HCT116 (cell line): ENCODE results near the gene PRPH2.

Experiments used
- CEBPB ChIP-seq: IDR thresholded peaks from 2 replicates; pipeline ENCODE4 v1.6.1; 2012; ENCODE audit warnings: low read depth
- EZH2 ChIP-seq: fragments of 200-600 bp; sonication (generic); IDR thresholded peaks from 2 replicates; pipeline ENCODE4 v1.6.1; 2017; ENCODE audit warnings: antibody characterized with exemption, mixed run types
- EZH2phosphoT487 ChIP-seq: fragments of 200-600 bp; IDR thresholded peaks from 2 replicates; pipeline ENCODE4 v1.6.1; 2018; ENCODE audit warnings: antibody characterized with exemption, borderline replicate concordance
- POLR2A ChIP-seq: IDR thresholded peaks from 2 replicates; pipeline ENCODE4 v1.7.0; 2011; ENCODE audit warnings: borderline replicate concordance; ENCODE audit not compliant: insufficient read depth, insufficient read length; ENCODE audit errors: extremely low read depth
- POLR2AphosphoS5 ChIP-seq: IDR thresholded peaks from 2 replicates; pipeline ENCODE4 v1.6.1; 2011; ENCODE audit warnings: mild to moderate bottlenecking, low read depth, low read length, moderate library complexity
- YY1 ChIP-seq: IDR thresholded peaks from 2 replicates; pipeline ENCODE4 v1.6.1; 2011; ENCODE audit warnings: low read length, low read depth, moderate library complexity, mild to moderate bottlenecking; ENCODE audit not compliant: insufficient replicate concordance; ENCODE audit errors: extremely low read depth
- ZNF274 ChIP-seq: fragments of 200-500 bp; sonication (Bioruptor generic); IDR thresholded peaks from 2 replicates; pipeline ENCODE4 v1.6.1; 2014; ENCODE audit warnings: mild to moderate bottlenecking, low read depth, low read length, inconsistent platforms
- TF ChIP-seq, protein P1 (sequence below): IDR thresholded peaks from 2 replicates; pipeline ENCODE4 v1.6.1; 2012
- TF ChIP-seq, protein P2 (sequence below): IDR thresholded peaks from 2 replicates; pipeline ENCODE4 v1.6.1; 2011; ENCODE audit warnings: mild to moderate bottlenecking, low read length, moderate library complexity; ENCODE audit not compliant: insufficient replicate concordance; ENCODE audit errors: extremely low read depth
- TF ChIP-seq, protein P3 (sequence below), 3 experiments: fragments of 200-600 bp in 1 of 3; sonication (generic) in 1 of 3; IDR thresholded peaks in 2 of 3; conservative IDR thresholded peaks in 1 of 3; 2 replicates each; pipeline ENCODE4 v1.5.1; 2012 to 2017; ENCODE audit warnings: low read depth in 2 of 3, low read length in 2 of 3, antibody characterized with exemption in 1 of 3, borderline replicate concordance in 1 of 3, control low read depth in 1 of 3, mild to moderate bottlenecking in 1 of 3, mixed read lengths in 1 of 3, mixed run types in 1 of 3, moderate library complexity in 1 of 3; ENCODE audit not compliant: insufficient read depth in 1 of 3
- TF ChIP-seq, protein P4 (sequence below): IDR thresholded peaks from 2 replicates; pipeline ENCODE4 v1.6.1; 2012

DNA sequence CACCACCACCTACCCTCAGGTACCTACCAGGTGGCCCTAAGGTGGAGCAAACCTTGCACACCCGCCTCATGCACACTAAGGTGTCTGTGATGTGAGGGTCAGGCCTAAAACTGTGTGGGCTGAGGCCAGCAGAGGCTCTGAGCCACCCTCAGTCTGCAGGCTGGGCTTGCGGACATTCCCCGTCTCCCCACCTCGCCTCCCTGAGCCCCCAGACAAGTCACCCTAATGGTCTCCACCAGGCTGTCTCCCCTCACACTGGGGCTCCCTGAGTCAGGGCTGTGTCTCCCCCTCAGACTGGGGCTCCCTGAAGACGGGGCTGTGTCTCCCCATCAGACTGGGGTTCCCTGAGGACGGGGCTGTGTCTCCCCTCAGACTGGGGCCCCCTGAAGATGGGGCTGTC lies 12.5 kb downstream of the PRPH2 start:
- no peak for TF ChIP-seq CEBPB
- TF ChIP-seq, protein P1, sequence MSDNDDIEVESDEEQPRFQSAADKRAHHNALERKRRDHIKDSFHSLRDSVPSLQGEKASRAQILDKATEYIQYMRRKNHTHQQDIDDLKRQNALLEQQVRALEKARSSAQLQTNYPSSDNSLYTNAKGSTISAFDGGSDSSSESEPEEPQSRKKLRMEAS, result no peak
- TF ChIP-seq, protein P2, sequence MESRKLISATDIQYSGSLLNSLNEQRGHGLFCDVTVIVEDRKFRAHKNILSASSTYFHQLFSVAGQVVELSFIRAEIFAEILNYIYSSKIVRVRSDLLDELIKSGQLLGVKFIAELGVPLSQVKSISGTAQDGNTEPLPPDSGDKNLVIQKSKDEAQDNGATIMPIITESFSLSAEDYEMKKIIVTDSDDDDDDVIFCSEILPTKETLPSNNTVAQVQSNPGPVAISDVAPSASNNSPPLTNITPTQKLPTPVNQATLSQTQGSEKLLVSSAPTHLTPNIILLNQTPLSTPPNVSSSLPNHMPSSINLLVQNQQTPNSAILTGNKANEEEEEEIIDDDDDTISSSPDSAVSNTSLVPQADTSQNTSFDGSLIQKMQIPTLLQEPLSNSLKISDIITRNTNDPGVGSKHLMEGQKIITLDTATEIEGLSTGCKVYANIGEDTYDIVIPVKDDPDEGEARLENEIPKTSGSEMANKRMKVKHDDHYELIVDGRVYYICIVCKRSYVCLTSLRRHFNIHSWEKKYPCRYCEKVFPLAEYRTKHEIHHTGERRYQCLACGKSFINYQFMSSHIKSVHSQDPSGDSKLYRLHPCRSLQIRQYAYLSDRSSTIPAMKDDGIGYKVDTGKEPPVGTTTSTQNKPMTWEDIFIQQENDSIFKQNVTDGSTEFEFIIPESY, result no peak
- TF ChIP-seq, protein P3, sequence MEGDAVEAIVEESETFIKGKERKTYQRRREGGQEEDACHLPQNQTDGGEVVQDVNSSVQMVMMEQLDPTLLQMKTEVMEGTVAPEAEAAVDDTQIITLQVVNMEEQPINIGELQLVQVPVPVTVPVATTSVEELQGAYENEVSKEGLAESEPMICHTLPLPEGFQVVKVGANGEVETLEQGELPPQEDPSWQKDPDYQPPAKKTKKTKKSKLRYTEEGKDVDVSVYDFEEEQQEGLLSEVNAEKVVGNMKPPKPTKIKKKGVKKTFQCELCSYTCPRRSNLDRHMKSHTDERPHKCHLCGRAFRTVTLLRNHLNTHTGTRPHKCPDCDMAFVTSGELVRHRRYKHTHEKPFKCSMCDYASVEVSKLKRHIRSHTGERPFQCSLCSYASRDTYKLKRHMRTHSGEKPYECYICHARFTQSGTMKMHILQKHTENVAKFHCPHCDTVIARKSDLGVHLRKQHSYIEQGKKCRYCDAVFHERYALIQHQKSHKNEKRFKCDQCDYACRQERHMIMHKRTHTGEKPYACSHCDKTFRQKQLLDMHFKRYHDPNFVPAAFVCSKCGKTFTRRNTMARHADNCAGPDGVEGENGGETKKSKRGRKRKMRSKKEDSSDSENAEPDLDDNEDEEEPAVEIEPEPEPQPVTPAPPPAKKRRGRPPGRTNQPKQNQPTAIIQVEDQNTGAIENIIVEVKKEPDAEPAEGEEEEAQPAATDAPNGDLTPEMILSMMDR (IDR thresholded peaks at IDR 0.05 in 2 of 3, conservative IDR thresholded peaks at IDR 0.05 in 1 of 3; ENCODE audit: borderline replicate concordance in 1 of 3, insufficient read depth in 1 of 3, low read depth in 2 of 3, low read length in 2 of 3), result no peak
- TF ChIP-seq YY1, result no peak
- no peak for TF ChIP-seq EZH2
- TF ChIP-seq, protein P4, sequence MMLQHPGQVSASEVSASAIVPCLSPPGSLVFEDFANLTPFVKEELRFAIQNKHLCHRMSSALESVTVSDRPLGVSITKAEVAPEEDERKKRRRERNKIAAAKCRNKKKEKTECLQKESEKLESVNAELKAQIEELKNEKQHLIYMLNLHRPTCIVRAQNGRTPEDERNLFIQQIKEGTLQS, result no peak
- TF ChIP-seq POLR2A, result no peak
- no peak for TF ChIP-seq EZH2phosphoT487
- no peak for TF ChIP-seq POLR2AphosphoS5
- TF ChIP-seq ZNF274, result no peak
